IMR-90 (cell line): ENCODE data around the gene NPC1. TPM values are rescaled to one million over a fixed set of nuclear protein-coding genes. Genes with fewer than 3 reads are reported as not detected.

Source experiments
- ATAC-seq: fragments of 200-7000 bp; cut with Tn5 transposase; 2 replicates; pipeline ENCODE4 v1.9.1; 2020; ENCODE audit warnings: low read depth, mild to moderate bottlenecking, moderate library complexity
- BruUV-seq: library from RNA; stranded (reverse); fragments of 400-500 nt; replicated peaks from 2 replicates; lab custom pipeline; 2021; lab: Mats Ljungman, UMichigan
- CTCF ChIA-PET: fragments of 300-600 bp; formaldehyde crosslinking; extraction: SDS; loops from one replicate; lab custom pipeline; 2021; ENCODE audit warnings: antibody characterized with exemption; lab: Yijun Ruan, JAX
- POLR2A ChIA-PET: fragments of 300-600 bp; sonication (Branson Sonifier 250); formaldehyde crosslinking; loops from one replicate; lab custom pipeline; 2022; ENCODE audit warnings: antibody characterized with exemption; ENCODE audit not compliant: unreplicated experiment; lab: Charles Lee
- DNase-seq: peaks from one replicate; pipeline ENCODE4 v3.0.0; 2013
- H2AFZ ChIP-seq: replicated peaks from 2 replicates; pipeline ENCODE3; 2013; ENCODE audit warnings: low read length, mild to moderate bottlenecking; ENCODE audit not compliant: poor library complexity
- H2AK5ac ChIP-seq: 2 replicates; pipeline ENCODE4 v1.6.1; 2013; ENCODE audit warnings: low read depth, low read length, inconsistent platforms
- H2AK9ac ChIP-seq: replicated peaks from 2 replicates; pipeline ENCODE3; 2013; ENCODE audit warnings: mild to moderate bottlenecking, low read depth, low read length, moderate library complexity; ENCODE audit not compliant: poor library complexity
- H2BK120ac ChIP-seq: 2 replicates; pipeline ENCODE4 v1.6.1; 2013; ENCODE audit warnings: low read depth, low read length, inconsistent platforms
- H2BK15ac ChIP-seq: 3 replicates; pipeline ENCODE4 v1.6.1; 2013; ENCODE audit warnings: low read depth, low read length, inconsistent platforms
- H2BK20ac ChIP-seq: 2 replicates; pipeline ENCODE4 v1.6.1; 2013; ENCODE audit warnings: low read depth, mild to moderate bottlenecking, inconsistent platforms, low read length, moderate library complexity
- H2BK5ac ChIP-seq: 2 replicates; pipeline ENCODE4 v1.6.1; 2013; ENCODE audit warnings: mild to moderate bottlenecking, low read depth, low read length, inconsistent platforms; ENCODE audit not compliant: poor library complexity, severe bottlenecking
- H3K14ac ChIP-seq: replicated peaks from 2 replicates; pipeline ENCODE4 v1.6.1; 2013; ENCODE audit warnings: low read depth, low read length, inconsistent platforms
- H3K18ac ChIP-seq: 2 replicates; pipeline ENCODE4 v1.6.1; 2013; ENCODE audit warnings: low read depth, low read length, control low read depth
- H3K23ac ChIP-seq: 2 replicates; pipeline ENCODE4 v1.6.1; 2013; ENCODE audit warnings: low read depth, low read length, inconsistent platforms
- H3K27ac ChIP-seq: 2 replicates; pipeline ENCODE4 v1.5.1; 2013; ENCODE audit warnings: mild to moderate bottlenecking, control low read depth, low read length; ENCODE audit not compliant: insufficient read depth
- H3K27me3 ChIP-seq: 2 replicates; pipeline ENCODE4 v1.6.1; 2013; ENCODE audit warnings: low read length; ENCODE audit not compliant: control insufficient read depth, insufficient read depth
- H3K36me3 ChIP-seq: 2 replicates; pipeline ENCODE4 v1.6.1; 2013; ENCODE audit warnings: low read length, mixed read lengths; ENCODE audit not compliant: control insufficient read depth, insufficient read depth
- H3K4ac ChIP-seq: 2 replicates; pipeline ENCODE4 v1.6.1; 2013; ENCODE audit warnings: low read depth, low read length, inconsistent platforms
- H3K4me1 ChIP-seq: 2 replicates; pipeline ENCODE4 v1.6.1; 2013; ENCODE audit warnings: low read length, mixed read lengths; ENCODE audit not compliant: control insufficient read depth, insufficient read depth
- H3K4me2 ChIP-seq: 2 replicates; pipeline ENCODE4 v1.6.1; 2013; ENCODE audit warnings: low read depth, mild to moderate bottlenecking, control low read depth, low read length, moderate library complexity
- H3K4me3 ChIP-seq: 2 replicates; pipeline ENCODE4 v1.5.1; 2013; ENCODE audit warnings: low read depth, mild to moderate bottlenecking, control low read depth, low read length, moderate library complexity; ENCODE audit not compliant: insufficient read depth
- H3K56ac ChIP-seq: 2 replicates; pipeline ENCODE4 v1.6.1; 2013; ENCODE audit warnings: low read length, inconsistent platforms; ENCODE audit not compliant: insufficient read depth; ENCODE audit errors: extremely low read depth
- H3K79me1 ChIP-seq, 2 experiments: 2 replicates each; pipeline ENCODE4 v1.6.1; 2013; ENCODE audit warnings: low read length in 2 of 2, inconsistent platforms in 1 of 2, low read depth in 1 of 2
- H3K9ac ChIP-seq: 2 replicates; pipeline ENCODE4 v1.6.1; 2013; ENCODE audit warnings: low read depth, low read length, control low read depth
- H3K9me1 ChIP-seq: 2 replicates; pipeline ENCODE4 v1.6.1; 2013; ENCODE audit warnings: low read length, inconsistent platforms; ENCODE audit not compliant: insufficient read depth
- H3K9me3 ChIP-seq: 2 replicates; pipeline ENCODE4 v1.6.1; 2013; ENCODE audit warnings: low read length; ENCODE audit not compliant: control insufficient read depth, insufficient read depth
- H4K20me1 ChIP-seq: 2 replicates; pipeline ENCODE4 v1.6.1; 2013; ENCODE audit warnings: low read length, inconsistent platforms; ENCODE audit not compliant: insufficient read depth
- H4K5ac ChIP-seq: 2 replicates; pipeline ENCODE4 v1.6.1; 2013; ENCODE audit warnings: mild to moderate bottlenecking, low read depth, low read length, control low read depth
- H4K8ac ChIP-seq, 2 experiments: 2 replicates each; pipeline ENCODE4 v1.6.1; 2013; ENCODE audit warnings: low read depth in 2 of 2, low read length in 2 of 2, control low read depth in 1 of 2, inconsistent platforms in 1 of 2
- H4K91ac ChIP-seq: 2 replicates; pipeline ENCODE4 v1.6.1; 2013; ENCODE audit warnings: low read depth, low read length, inconsistent platforms; ENCODE audit not compliant: insufficient read depth
- BHLHE40 ChIP-seq: fragments of 150-350 bp; IDR thresholded peaks from 2 replicates; pipeline ENCODE4 v1.6.1; 2016; ENCODE audit warnings: mild to moderate bottlenecking, low read depth, low read length
- CEBPB ChIP-seq: IDR thresholded peaks from 2 replicates; pipeline ENCODE4 v1.6.1; 2012; ENCODE audit warnings: low read depth, low read length, improper control_type of control experiment
- CHD1 ChIP-seq: IDR thresholded peaks from 2 replicates; pipeline ENCODE4 v1.6.1; 2012; ENCODE audit warnings: low read depth, low read length, improper control_type of control experiment
- CTCF ChIP-seq: conservative IDR thresholded peaks from 2 replicates; pipeline ENCODE4 v1.5.1; 2012; ENCODE audit warnings: mild to moderate bottlenecking, low read depth, low read length, improper control_type of control experiment
- FOS ChIP-seq: fragments of 150-350 bp; IDR thresholded peaks from 2 replicates; pipeline ENCODE4 v1.6.1; 2016; ENCODE audit warnings: low read depth, low read length
- MAFK ChIP-seq: IDR thresholded peaks from 2 replicates; pipeline ENCODE4 v1.6.1; 2012; ENCODE audit warnings: low read depth, low read length, improper control_type of control experiment
- MXI1 ChIP-seq: IDR thresholded peaks from 2 replicates; pipeline ENCODE4 v1.6.1; 2012; ENCODE audit warnings: low read depth, mild to moderate bottlenecking, low read length, moderate library complexity, borderline replicate concordance
- NFE2L2 ChIP-seq: fragments of 150-350 bp; IDR thresholded peaks from 2 replicates; pipeline ENCODE4 v1.6.1; 2016; ENCODE audit warnings: low read depth, mild to moderate bottlenecking, low read length
- POLR2A ChIP-seq: IDR thresholded peaks from 2 replicates; pipeline ENCODE4 v1.6.1; 2012; ENCODE audit warnings: mild to moderate bottlenecking, low read depth, low read length
- RAD21 ChIP-seq: IDR thresholded peaks from 2 replicates; pipeline ENCODE4 v1.6.1; 2012; ENCODE audit warnings: low read length, improper control_type of control experiment
- RCOR1 ChIP-seq: IDR thresholded peaks from 2 replicates; pipeline ENCODE4 v1.6.1; 2012; ENCODE audit warnings: mild to moderate bottlenecking, low read length, improper control_type of control experiment; ENCODE audit not compliant: insufficient replicate concordance
- RFX5 ChIP-seq: IDR thresholded peaks from 2 replicates; pipeline ENCODE4 v1.8.0; 2012; ENCODE audit warnings: low read depth, mild to moderate bottlenecking, low read length, moderate library complexity
- SMC3 ChIP-seq: fragments of 150-350 bp; IDR thresholded peaks from 2 replicates; pipeline ENCODE4 v1.6.1; 2016; ENCODE audit warnings: low read depth, mild to moderate bottlenecking, antibody characterized with exemption, low read length, moderate library complexity
- USF2 ChIP-seq: fragments of 150-350 bp; IDR thresholded peaks from 2 replicates; pipeline ENCODE4 v1.6.1; 2017; ENCODE audit warnings: mild to moderate bottlenecking, antibody characterized with exemption, low read length, low read depth
- WGBS, 2 experiments: methylation state at CpG; one replicate each; pipeline versions ENCODE4 v1.1.5 to v1.1.7; 2013; ENCODE audit warnings: missing lambda C conversion rate in 2 of 2; ENCODE audit not compliant: insufficient read length in 1 of 2; ENCODE audit errors: extremely low coverage in 2 of 2; 5-methylcytosine and 5-hydroxymethylcytosine counted together
- dilution Hi-C: fragments of 300-500 bp; cut with HindIII; formaldehyde crosslinking; loops from one replicate; pipeline ENCODE4 v1.14.3; 2018; ENCODE audit warnings: low sequenced_read_pairs; ENCODE audit not compliant: unreplicated experiment
- in situ Hi-C: fragments of 300-500 bp; cut with MboI; formaldehyde crosslinking; loops from 3 replicates; pipeline ENCODE4 v1.14.3; 2019; ENCODE audit warnings: low sequenced_read_pairs, inconsistent platforms, mixed read lengths
- intact Hi-C: fragments of 100-400 bp; cut with micrococcal nuclease; formaldehyde crosslinking; loops from 2 replicates; pipeline ENCODE4 v1.10.0; 2022
- polyA plus RNA-seq, 3 experiments: library from polyadenylated mRNA; depleted of rRNA; stranded (reverse); fragments of >200 nt; gene quantifications; 2 replicates each; pipeline ENCODE4 v1.2.3, GENCODE V29; 2012; ENCODE audit warnings: low replicate concordance in 1 of 3
- total RNA-seq: library from RNA; depleted of rRNA; stranded (reverse); fragments of >200 nt; gene quantifications from 2 replicates; pipeline ENCODE4 v1.2.3, GENCODE V29; 2012

NPC1 gene
- total and polyA plus RNA-seq, 2 of the 4 experiments (the other 2 are of a cell fraction), result 7.5 to 7.9 TPM

GRCh38 chr18:23587220-23587642 lies 925 bp upstream of the NPC1 start (continued):
- TF ChIP-seq RFX5, result no peak
- no peak for TF ChIP-seq CTCF
- TF ChIP-seq FOS, result no peak
- no peak for TF ChIP-seq MXI1

- H3K9me3 ChIP-seq, result no peaks in the 10 kb centered on the region
- BruUV-seq, result no TSS peak
- H2BK20ac ChIP-seq, result peak overlapping the region; percentile 10; the same call in 1 of the 2 replicates
- ChIA-PET POLR2A (interaction anchor here (0.5 kb wide), 1 partner anchor 68 kb away, joined by 6 read pairs; no protein-coding TSS in a partner anchor), CTCF (no interaction called here)
- peak overlapping the region; percentile 63 for H2AK5ac ChIP-seq
- dilution Hi-C loops, result no loop called here
- peak overlapping the region; percentile 86 for H3K9ac ChIP-seq
- DNase-seq (peak; percentile 4), ATAC-seq (no peak; the same call in 1 of the 2 replicates)
- peaks cover 10 to 37% of the 10 kb centered on the region in 2 experiments for H3K79me1 ChIP-seq
- H2BK5ac ChIP-seq, result peak overlapping the region; percentile 83
- H3K4me2 ChIP-seq, result peak overlapping the region; percentile 96
- H2AK9ac ChIP-seq, result peak overlapping the region; percentile 95
- peaks cover 25% of the 10 kb centered on the region; the same call in 1 of the 2 replicates for H4K20me1 ChIP-seq
- peak overlapping the region; percentile 97 for H3K23ac ChIP-seq
- peaks cover 5% of the 10 kb centered on the region for H3K9me1 ChIP-seq
- no peak overlapping the region; the same call in 1 of the 2 replicates for H3K18ac ChIP-seq
- H3K27ac ChIP-seq, result peak overlapping the region; percentile 86
- H3K4me3 ChIP-seq, result peak overlapping the region; percentile 75
- H3K27me3 ChIP-seq, result no peaks in the 10 kb centered on the region
- H4K8ac ChIP-seq, result peak overlapping the region; percentile 25 to 63; a peak in 3 of 4 replicates
- peak overlapping the region; percentile 81 for H3K14ac ChIP-seq
- peaks cover 2% of the 10 kb centered on the region for H3K4me1 ChIP-seq
- WGBS, 2 experiments, result 0% methylated on average over 6 of the region's 14 CpGs; no CpG with 5 or more reads in 1 of the 2 experiments
- peak overlapping the region; percentile 60 for H4K91ac ChIP-seq
- H2AFZ ChIP-seq, result peak overlapping the region; percentile 99
- H3K4ac ChIP-seq, result peak overlapping the region; percentile 86
- H3K56ac ChIP-seq, result peak overlapping the region; percentile 80
- H2BK15ac ChIP-seq, result peak overlapping the region; percentile 36
- peak overlapping the region; percentile 60; the same call in 1 of the 2 replicates for H2BK120ac ChIP-seq
- peak overlapping the region; percentile 3; the same call in 1 of the 2 replicates for H4K5ac ChIP-seq
- in situ Hi-C loops, result no loop called here
- no peaks in the 10 kb centered on the region; the same call in 1 of the 2 replicates for H3K36me3 ChIP-seq
- intact Hi-C loops, result loop anchor here (2.0 to 5.0 kb wide), 2 partner anchors 69 to 84 kb away; partner anchors contain the start of gene RMC1
- no peak for TF ChIP-seq RAD21
- TF ChIP-seq USF2, result no peak
- TF ChIP-seq CEBPB, result no peak
- no peak for TF ChIP-seq MXI1
- no peak for TF ChIP-seq NFE2L2
- no peak for TF ChIP-seq MAFK
- no peak for TF ChIP-seq RFX5
- no peak for TF ChIP-seq POLR2A
- TF ChIP-seq CHD1, result no peak
- TF ChIP-seq SMC3, result no peak
- TF ChIP-seq BHLHE40, result no peak
- TF ChIP-seq RCOR1, result no peak
Observed at GRCh38 chr18:23585897-23586248, 433 bp downstream of the NPC1 start.
